COLO829 (cell line): Measurements from ENCODE around the gene SLC25A23.
"Not testable (repeated sequence)": the region's sequence is repeated elsewhere in the genome, so short reads cannot be mapped to it uniquely, and the experiment has no call there.

ENCODE experiments used
- DNase-seq: peaks from one replicate; pipeline ENCODE4 v3.0.0; 2012; ENCODE audit warnings: low spot score

Gene SLC25A23

DNA sequence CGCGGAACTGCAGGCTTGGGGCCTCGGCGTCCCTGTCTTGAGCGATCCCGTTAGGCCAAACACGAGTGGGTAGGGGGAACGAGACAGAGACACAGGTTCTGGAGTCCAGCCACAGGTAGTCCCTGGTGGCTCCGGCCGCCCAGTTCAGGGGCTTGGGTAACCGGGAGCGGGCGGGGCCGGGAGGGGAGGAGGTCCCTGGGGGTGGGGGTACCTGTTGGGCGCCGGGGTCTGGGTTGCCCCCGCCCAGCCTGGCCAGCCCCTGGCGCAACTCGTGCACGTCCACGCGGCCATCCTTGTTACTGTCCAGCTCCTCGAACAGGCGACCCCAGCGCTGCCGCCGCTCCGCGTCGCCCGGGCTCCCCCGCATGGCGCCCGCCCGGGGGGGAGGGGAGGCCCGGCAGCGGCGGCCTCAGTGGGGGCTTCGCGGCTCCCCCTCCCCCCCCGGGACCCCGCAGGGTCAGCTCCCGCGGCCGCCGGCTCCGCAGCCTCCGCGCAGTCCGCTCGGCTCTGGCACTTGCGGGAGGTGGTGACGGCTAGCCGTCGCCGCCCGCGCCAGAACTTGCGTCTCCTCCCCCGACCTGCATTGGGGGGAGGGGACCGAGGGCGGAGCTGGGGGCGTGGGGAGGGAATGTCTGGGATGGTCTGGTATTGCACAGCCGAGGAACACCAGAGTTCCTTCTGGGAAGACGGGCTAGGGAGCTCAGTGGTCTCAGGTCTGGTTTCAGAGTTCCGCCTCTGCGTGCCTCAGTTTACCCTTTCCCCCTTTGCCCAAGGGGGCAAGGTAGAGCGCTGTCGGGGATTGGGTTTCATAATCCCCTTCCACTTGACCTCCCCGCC, at the start of gene SLC25A23:
SLC25A23 (minus strand) TSS at position 531 of the 837 bp plus-strand sequence; CDS start at position 367, 164 bp downstream.
- DNase-seq: peak; percentile 64

DNA sequence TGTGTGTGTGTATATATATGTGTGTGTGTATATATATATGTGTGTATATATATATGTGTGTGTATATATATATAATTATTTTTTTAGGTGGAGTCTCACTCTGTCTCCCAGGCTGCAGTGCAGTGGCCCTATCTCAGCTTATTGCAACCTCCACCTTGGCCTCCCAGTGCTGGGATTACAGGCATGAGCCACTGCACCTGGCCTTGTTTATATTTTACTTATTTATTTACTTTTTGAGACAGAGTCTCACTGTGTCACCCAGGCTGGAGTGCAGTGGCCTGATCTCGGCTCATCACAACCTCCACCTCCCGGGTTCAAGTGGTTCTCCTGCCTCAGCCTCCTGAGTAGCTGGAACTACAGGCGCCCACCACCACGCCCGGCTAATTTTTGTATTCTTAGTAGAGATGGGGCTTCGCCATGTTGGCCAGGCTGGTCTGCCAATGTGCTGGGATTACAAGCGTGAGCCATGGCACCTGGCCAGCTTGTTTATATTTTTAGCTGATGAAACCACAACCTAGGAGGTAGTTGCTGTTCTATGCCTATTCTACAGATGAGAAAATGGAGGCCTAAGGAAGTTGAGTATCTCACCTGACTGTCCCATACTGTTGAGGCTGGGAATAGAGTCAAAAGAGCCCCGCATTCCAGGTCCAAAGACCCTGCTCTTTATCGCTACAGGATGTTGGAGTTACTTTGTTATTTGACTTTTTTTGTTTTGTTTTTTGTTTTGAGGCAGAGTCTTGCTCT, 48.6 kb upstream of the SLC25A23 start:
- DNase-seq: not testable (repeated sequence)

DNA sequence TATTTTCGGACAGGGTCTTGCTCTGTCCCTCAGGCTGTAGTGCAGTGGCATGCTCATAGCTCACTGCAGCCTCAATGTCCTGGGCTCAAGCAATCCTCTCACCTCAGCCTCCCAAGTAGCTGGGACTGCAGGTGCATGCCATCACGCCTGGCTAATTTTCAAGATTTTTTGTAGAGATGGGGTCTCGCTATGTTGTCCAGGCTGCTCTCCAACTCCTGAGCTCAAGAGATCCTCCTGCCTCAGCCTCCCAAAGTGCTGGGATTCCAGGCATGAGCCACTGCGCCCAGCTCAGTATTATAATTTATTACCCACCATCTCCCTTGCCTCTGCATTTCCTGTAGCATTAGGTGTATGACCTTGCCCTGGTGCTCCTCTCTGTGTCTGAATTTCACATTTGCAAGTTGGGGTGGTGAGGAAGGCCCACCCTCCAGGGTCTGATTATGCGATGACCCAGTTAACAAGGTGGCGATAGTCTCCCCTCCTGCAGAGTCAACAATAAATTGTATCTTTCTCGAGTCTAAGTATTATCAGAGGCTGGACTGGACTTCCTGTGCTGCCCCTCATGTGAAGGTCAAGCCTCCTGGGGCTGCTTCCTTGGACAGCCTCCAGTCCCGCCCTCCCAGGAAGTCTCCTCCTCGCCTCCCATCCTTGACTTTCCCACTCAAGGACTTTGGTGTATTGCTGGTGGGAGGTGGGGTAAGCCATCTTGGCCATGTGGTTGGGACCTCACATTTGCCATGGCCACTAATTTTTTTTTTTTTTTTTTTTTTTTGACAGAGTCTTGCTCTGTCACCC, 44.0 kb upstream of the SLC25A23 start:
- DNase-seq: peak; percentile 58

DNA sequence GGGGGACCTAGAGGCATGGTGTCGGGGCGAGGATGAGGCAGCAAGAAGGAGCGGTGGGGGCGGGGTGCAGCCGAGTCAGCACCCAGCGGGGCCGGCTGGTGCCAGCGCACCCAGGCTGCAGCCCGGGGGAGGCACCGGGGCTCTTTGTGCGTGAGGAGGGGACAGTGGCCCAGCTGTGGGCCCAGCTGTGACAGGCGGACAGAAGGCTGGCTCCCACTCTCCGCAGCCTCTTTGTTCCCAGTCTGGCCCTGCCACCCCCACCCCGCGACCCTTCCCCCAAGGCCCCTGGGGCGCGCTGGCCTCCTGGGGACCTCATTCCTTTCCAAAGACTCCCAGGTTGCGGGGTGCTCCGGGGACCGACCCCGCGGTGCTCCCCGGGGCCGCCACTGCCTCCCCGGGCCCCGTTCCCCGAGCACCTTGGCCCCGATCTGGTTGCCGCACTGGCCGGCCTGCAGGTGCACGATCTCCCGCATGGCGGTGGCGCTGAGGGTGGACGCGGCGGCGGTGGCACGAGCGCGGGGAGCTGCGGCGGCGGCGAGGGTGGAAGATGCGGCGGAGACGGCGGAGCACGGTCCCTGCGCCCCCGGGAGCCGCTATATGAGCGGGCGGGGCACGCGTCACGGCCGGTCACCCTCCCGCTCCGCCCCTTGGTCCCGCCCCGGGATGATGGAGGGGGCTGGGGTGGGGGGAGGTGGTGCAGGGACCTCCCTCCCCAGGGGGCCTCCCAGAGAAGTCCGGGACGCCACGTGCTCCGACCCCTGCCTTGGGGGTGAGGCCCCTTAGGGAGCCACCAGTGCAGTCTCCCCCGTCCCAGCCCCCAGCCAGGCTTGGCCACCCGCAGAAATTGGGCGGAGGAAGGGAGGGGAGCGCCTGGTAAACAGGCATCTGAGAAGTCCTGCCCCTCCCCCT, 42.4 kb upstream of the SLC25A23 start, which contains the start of gene TUBB4A:
TUBB4A (minus strand) TSS at position 570 of the 909 bp plus-strand sequence; CDS start at position 473, 97 bp downstream.
- no peak for DNase-seq

DNA sequence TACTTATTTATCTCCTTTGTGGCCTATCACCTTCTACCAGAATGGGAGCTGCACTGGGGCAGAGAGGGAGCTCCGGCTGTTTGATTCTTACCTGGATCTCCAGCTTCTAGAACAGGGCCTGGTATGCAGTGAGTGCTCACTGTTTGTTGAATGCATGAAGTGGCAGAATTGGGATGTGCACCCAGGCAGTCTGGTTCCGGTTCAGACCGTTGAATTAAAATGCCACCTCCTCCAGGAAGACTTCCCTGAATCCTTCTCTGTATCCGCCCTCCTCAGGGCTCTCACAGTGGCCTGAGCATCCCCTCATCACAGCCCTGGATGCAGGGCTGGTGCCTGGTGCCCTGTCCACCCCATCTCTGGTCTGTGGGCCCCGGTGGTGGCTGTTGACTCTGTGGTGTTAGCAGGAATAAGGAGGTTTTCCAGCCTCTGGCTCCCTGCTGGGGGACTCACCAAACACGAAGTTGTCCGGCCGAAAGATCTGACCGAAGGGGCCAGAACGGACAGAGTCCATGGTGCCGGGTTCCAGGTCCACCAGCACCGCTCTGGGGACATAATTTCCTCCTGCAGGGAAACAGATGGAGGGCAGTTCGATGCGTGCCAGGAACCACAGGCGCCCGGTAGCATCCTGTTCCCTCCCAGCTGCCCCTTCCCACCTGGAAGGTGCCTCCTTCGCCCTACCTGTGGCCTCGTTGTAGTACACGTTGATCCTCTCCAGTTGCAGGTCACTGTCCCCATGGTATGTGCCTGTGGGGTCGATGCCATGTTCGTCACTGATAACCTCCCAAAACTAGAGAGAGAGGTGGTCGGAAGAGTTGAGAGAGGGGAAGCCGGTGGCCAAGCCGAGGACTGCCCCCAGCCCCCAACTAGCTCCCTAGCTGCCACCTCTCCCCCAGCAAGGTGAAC, 41.5 kb upstream of the SLC25A23 start:
- DNase-seq: no peak

DNA sequence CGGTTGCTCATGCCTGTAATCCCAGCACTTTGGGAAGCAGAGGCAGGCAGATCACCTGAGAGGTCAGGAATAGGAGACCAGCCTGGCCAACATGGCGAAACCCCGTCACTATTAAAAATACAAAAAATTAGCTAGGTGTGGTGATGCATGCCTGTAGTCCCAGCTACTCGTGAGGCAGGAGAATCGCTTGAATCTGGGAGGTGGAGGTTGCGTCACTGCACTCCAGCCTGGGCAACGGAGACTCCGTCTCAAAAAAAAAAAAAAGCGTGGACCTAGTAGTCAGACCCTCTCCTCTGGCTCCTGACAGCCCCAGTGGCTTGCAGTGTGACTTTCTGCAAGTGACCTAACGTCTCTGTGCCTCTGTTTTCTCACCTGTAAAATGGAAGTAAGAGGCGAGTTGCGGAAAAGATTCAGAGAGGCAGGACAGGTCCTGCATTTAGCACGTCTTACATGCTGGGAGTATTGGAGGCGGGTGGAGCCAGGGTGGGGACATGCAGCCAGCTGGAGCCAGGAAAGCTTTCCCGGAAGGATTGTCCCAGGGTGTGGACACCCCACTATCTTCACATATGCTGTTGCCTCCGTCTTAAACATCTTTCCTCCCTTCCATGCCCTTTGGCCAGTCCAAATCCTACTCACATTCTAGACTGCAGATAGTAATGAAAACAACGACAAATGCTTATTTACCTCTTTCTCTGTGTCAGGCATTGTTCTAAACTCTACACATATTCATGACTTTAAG, 39.6 kb upstream of the SLC25A23 start:
- DNase-seq: no peak

DNA sequence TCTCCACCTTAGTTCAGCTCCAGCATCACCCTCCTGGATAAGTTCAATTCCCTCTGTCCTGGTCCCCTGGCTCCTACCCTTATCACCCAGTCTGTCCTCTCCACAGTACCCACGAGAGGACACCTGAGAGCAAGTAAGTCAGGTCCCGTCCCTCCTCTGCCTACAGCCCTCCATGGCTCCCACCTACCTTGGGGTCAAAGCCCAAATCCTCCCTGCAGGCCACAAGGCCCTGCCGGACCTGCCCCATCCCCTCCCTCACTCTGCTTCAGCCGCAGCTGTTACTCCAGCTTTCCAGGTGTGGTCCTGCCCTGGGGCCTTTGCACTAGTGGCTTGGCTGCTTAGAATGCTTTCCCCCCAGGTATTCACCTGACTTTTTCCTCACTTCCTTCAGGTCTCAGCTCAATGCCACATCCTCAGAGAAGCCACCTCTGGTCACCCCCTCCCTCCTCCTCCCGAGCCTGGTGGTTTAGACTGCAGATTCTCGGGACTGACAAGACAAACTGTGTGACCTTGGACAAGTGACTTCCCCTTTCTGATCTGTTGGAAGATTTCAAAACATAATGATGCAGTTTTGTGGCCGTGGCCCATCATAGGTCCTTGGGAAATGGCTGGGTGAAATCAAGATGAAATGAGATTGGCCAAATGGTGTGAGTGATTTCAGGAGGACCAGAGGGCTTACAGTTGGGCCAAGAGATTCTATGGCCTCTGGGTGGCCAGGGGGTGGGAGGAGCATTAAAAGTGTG, 38.9 kb upstream of the SLC25A23 start:
- no peak for DNase-seq

DNA sequence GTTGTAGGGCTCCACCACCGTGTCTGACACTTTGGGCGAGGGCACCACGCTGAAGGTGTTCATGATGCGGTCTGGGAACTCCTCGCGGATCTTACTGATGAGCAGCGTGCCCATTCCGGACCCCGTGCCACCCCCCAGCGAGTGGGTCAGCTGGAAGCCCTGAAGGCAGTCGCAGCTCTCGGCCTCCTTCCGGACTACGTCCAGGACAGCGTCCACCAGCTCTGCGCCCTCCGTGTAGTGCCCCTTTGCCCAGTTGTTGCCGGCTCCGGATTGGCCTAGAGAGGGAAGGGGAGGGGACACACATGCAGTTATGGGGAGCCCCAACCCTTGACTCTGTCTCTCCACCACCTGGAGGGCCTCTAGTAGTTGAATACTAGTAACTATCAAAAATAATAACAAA, 36.4 kb upstream of the SLC25A23 start:
- no peak for DNase-seq

DNA sequence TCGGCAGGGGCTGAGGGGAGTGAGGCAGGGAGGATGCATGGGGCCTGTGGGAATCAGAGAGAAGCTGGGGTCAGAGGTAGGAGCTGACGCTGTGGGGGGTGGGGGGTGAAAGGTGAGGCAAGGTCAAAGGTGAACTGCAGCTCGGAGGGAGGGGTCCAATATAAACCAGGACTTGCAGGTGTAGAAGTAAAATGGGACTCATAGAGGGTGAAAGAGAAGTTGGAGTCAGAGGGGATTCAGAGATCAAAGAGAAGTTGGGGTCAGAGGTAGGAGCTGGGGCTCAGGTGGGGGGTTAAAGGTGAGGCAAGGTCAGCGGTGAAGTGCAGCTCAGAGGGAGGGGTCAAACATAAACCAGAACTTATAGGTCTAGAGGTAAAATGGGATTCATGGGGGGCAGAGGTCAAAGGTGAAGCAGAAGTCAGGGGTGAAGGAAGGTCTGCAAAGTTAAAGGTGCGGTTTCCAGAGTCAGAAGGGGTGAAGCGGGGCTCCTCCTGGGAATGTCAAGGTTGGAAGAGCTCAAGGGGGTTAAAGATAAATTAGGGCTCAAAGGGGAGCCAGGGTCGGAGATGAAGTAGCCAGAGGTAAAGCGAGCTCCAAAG, 34.9 kb upstream of the SLC25A23 start:
- no peak for DNase-seq

DNA sequence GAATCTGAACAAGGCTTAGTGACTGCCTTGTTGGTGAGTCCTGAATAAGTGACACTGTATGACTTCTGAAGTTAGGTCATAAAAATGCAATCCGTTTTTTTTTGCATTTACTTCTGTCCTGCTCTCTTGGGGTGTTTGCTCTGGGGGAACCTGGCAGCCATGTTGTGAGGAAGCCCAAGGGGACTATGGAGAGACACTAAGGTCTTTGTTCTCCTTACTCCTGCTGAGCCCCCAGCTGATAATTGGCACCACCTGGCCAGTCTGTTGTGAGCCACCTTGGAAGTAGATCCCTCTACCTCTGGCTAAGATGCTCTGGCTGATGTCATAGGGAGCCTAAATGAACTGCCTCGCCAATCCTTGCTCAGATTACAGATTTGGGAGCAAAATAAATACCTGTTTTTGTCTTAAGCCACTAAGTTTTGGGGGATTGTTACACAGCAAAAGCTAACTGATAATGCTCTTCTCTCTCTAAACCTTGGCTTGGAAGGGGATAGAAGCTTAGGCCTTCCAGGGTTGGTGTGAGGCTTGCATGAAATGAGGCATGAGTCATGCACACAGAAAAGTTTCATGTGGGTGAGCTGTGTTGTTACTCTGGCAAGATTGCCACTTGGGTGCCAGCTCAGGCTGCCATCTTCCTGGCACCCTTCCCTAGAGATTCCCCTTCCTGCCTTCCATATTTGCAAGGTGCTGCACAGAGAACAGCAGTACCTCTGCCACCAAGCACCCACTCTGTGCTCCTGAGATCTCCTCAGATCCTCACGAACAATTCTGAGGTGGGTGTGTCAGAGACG, 32.4 kb upstream of the SLC25A23 start:
- DNase-seq: no peak

DNA sequence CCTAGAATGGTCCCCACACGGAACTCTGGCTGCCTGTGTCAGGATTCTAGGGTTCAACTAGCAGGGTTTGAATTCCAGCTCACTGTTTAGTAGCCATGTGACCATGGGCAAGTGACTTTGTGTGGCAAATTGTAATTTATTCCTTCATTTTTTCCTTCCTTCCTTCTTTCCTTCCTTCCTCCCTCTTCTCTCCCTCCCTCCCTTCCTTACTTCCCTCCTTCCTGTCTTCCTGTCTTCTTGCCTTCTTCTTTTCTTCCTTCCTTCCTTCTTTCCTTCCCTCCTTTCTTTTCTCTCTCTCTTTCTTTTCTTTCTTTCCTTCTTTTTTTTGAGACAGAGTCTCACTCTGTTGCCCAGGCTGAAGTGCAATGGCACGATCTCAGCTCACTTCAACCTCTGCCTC, 30.5 kb upstream of the SLC25A23 start:
- DNase-seq: no peak

DNA sequence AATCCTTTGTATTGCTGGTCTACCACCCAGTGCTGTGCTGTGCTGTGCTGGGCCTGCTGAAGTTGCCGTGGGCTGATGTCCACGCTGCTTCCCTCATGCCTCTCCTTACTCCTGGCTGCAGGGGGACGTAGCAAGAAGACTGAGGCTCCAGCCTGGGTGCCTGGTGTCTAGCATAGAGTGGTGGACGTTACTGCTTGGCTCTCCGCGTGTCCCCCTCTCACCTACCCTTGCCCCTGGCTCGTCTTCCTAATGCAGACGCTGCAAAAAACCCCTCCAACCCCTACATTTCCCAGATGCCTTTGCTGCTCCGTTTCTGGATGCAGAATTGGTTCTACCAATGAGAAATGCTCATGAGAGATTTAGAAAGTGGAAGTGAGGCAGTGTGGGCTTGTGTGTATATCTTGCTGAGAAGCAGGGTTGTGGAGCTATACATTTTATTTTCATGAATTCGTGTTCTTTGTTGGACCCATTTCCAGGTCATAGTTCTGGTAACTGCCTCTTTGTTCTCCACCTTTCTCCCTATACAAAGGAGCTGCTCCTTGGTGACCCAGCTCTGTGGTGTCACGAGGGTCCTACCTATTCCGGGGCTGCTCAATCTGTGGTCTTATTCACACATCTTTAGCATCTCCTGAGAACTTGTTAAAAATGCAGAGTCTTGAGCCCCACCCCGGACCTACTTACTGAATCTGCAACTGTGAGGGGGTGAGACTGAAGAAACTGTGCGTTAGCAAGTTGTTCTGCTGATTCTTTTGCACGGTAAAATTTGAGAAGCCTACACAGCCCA, 29.9 kb upstream of the SLC25A23 start:
- DNase-seq: no peak

DNA sequence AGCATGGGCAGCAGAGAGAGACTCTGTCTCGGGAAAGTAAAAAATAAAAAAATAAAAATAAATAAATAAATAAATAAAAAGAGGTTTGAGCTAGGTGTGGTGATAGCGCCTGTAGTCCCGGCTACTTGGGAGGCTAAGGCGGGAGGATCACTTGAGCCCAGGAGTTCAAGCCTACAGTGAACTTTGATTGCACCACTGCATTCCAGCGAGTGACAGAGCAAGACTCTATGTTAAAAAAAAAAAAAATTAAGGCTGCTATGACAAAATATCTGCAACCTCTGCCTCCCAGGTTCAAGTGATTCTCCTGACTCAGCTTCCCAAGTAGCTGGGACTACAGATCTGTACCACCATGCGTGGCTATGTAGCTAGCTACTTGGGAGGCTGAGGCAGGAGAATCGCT, 25.2 kb upstream of the SLC25A23 start:
- DNase-seq: no peak

DNA sequence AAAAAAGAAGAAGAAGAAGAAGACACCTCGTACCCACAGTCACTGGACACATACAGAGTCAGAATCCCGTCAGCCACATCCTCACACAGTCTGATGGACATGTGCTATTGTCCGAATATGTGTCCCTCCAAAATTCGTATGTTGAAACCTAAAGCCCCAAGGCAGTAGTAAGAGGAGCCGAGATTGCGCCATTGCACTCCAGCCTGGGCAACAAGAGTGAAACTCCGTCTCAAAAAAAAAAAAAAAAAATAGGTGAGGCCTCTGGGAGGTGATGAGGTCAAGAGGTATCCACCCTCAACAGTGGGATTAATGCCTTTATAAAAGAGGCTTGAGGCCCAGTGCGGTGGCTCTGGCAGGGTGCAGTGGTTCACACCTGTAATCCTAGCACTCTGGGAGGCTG, 24.6 kb upstream of the SLC25A23 start:
- DNase-seq: no peak

DNA sequence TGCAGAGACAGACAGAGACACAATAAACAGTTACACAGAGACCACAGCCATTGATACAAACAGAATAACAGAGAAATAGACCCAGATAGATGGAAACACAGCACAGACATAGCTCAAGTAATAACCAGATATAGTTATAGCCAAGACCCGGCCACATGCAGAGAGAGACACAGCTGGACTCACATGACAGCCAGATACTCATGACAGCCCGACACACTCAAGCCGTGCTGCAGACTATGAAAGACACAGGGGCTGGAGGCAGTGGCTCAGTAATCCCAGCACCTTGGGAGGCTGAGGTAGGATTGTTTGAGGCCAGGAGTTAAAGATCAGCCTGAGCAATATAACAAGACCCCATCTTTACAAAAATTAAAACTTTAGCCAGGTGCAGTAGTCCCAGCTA, 23.6 kb upstream of the SLC25A23 start:
- no peak for DNase-seq

DNA sequence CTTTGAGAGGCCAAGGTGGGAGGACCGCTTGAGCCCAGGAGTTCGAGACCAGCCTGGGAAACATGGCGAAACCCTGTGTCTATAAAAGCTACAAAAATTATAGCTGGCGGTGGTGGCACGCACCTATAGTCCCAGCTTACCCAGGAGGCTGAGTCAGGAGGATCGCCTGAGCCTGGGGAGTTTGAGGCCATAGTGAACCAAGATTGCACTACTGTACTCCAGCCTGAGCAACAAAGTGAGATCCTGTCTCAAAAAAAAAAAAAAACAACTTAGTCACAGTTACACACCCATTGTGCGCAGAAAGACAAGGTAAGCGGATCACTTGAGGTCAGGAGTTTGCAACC, 22.7 kb upstream of the SLC25A23 start:
- DNase-seq: no peak
